Measurements from ENCODE around the gene IDH2.
A peak's percentile ranks its signal among the peaks of the same experiment; 100 is the strongest.
"Not testable (repeated sequence)": the region's sequence is repeated elsewhere in the genome, so short reads cannot be mapped to it uniquely, and the experiment has no call there.

The IDH2 gene

GRCh38 chr15:90083954-90084607 is 18.2 kb downstream of the IDH2 start:
- no peak for DNase-seq (ENCODE audit: low read depth)

- DNase-seq (ENCODE audit: low read depth) = no peak
Measured at GRCh38 chr15:90083419-90083818, 18.8 kb downstream of the IDH2 start.

- no peak for DNase-seq (ENCODE audit: low read depth)
Measured at GRCh38 chr15:90082140-90082715, 20.0 kb downstream of the IDH2 start.

- DNase-seq (ENCODE audit: low read depth) = no peak
Measured at GRCh38 chr15:90080818-90081393, 21.4 kb downstream of the IDH2 start.

- DNase-seq (ENCODE audit: low read depth) = no peak
Measured at GRCh38 chr15:90080458-90080755, 21.9 kb downstream of the IDH2 start.

- no peak for DNase-seq (ENCODE audit: low read depth)
Measured at GRCh38 chr15:90079619-90080457, 22.4 kb downstream of the IDH2 start.

GRCh38 chr15:90078965-90079364 is 23.3 kb downstream of the IDH2 start:
- no peak for DNase-seq (ENCODE audit: low read depth)

- no peak for DNase-seq (ENCODE audit: low read depth)
Measured at GRCh38 chr15:90076716-90077115, 25.6 kb downstream of the IDH2 start.

- no peak for DNase-seq (ENCODE audit: low read depth)
Measured at GRCh38 chr15:90075420-90076289, 26.6 kb downstream of the IDH2 start.

GRCh38 chr15:90074916-90075315 is 27.4 kb downstream of the IDH2 start:
- no peak for DNase-seq (ENCODE audit: low read depth)

- no peak for DNase-seq (ENCODE audit: low read depth)
Measured at GRCh38 chr15:90074023-90074422, 28.2 kb downstream of the IDH2 start.

- no peak for DNase-seq (ENCODE audit: low read depth)
Measured at GRCh38 chr15:90072978-90073640, 29.2 kb downstream of the IDH2 start.

- peak; percentile 70 for DNase-seq (ENCODE audit: low read depth)
Measured at GRCh38 chr15:90071220-90071807, 31.0 kb downstream of the IDH2 start.

GRCh38 chr15:90070623-90071022 is 31.6 kb downstream of the IDH2 start:
- DNase-seq (ENCODE audit: low read depth) = not testable (repeated sequence)

GRCh38 chr15:90067953-90068606 is 34.2 kb downstream of the IDH2 start:
- DNase-seq (ENCODE audit: low read depth) = no peak

GRCh38 chr15:90067181-90067952 is 34.9 kb downstream of the IDH2 start:
- no peak for DNase-seq (ENCODE audit: low read depth)

- no peak for DNase-seq (ENCODE audit: low read depth)
Measured at GRCh38 chr15:90065682-90066049, 36.6 kb downstream of the IDH2 start.

GRCh38 chr15:90064911-90065681 is 37.2 kb downstream of the IDH2 start:
- no peak for DNase-seq (ENCODE audit: low read depth)

GRCh38 chr15:90063770-90064247 is 38.5 kb downstream of the IDH2 start:
- DNase-seq (ENCODE audit: low read depth) = no peak

Measured in stimulated activated CD8-positive, alpha-beta memory T cell treated with anti-CD3 and anti-CD28 coated beads, Interleukin-15, amount 100 ng/mL, for 1 hour (primary cell).